Neural cell (in vitro differentiated cells): ENCODE measurements around the gene PRCC. TPM values are rescaled to one million over a fixed set of nuclear protein-coding genes. Genes with fewer than 3 reads are reported as not detected.

Experiments used
- H2AFZ ChIP-seq: fragments of 200-600, 300-800 bp; sonication (generic), shearing (Covaris generic); 2 replicates; pipeline ENCODE4 v1.6.0; 2014; ENCODE audit warnings: low read depth, mild to moderate bottlenecking, antibody characterized with exemption, low read length, moderate library complexity
- H3F3A ChIP-seq: fragments of 200-600 bp; shearing (Covaris generic); 2 replicates; pipeline ENCODE4 v1.6.1; 2016; ENCODE audit warnings: mild to moderate bottlenecking, moderate library complexity, mixed read lengths, antibody characterized with exemption, low read length; ENCODE audit not compliant: insufficient read depth, poor library complexity, severe bottlenecking
- H3K27ac ChIP-seq: fragments of 200-600, 300-800 bp; sonication (generic), shearing (Covaris generic); 2 replicates; pipeline ENCODE4 v1.5.1; 2014; ENCODE audit warnings: mild to moderate bottlenecking, low read length, moderate library complexity
- H3K27me3 ChIP-seq: fragments of 300-800, 200-600 bp; sonication (generic), shearing (Covaris generic); 2 replicates; pipeline ENCODE4 v1.6.0; 2014; ENCODE audit warnings: mild to moderate bottlenecking, low read depth, low read length, moderate library complexity; ENCODE audit not compliant: insufficient read depth
- H3K36me3 ChIP-seq: fragments of 300-800, 200-600 bp; sonication (generic), shearing (Covaris generic); 2 replicates; pipeline ENCODE4 v1.5.1; 2014; ENCODE audit warnings: mild to moderate bottlenecking, antibody characterized with exemption, low read length, moderate library complexity; ENCODE audit not compliant: insufficient read depth
- H3K4me2 ChIP-seq: fragments of 300-800, 200-600 bp; sonication (generic), shearing (Covaris generic); 2 replicates; pipeline ENCODE4 v1.6.0; 2014; ENCODE audit warnings: mild to moderate bottlenecking, low read length
- H3K4me3 ChIP-seq: fragments of 300-800, 200-600 bp; sonication (generic), shearing (Covaris generic); 2 replicates; pipeline ENCODE4 v1.5.1; 2014; ENCODE audit warnings: mild to moderate bottlenecking, low read length, moderate library complexity
- H3K79me2 ChIP-seq: fragments of 200-600 bp; shearing (Covaris generic); replicated peaks from 2 replicates; pipeline ENCODE4 v1.6.0; 2014; ENCODE audit warnings: mild to moderate bottlenecking, low read length, moderate library complexity; ENCODE audit not compliant: insufficient read depth
- H3K9ac ChIP-seq: fragments of 300-800, 200-600 bp; sonication (generic), shearing (Covaris generic); 2 replicates; pipeline ENCODE4 v1.6.1; 2016; ENCODE audit warnings: mild to moderate bottlenecking, low read length, mixed read lengths
- H3K9me2 ChIP-seq: fragments of 200-600 bp; shearing (Covaris generic); 2 replicates; pipeline ENCODE4 v1.6.1; 2016; ENCODE audit warnings: mild to moderate bottlenecking, low read length, mixed read lengths; ENCODE audit not compliant: insufficient read depth
- H3K9me3 ChIP-seq: fragments of 200-600, 300-800 bp; sonication (generic), shearing (Covaris generic); 2 replicates; pipeline ENCODE4 v1.6.1; 2016; ENCODE audit warnings: mild to moderate bottlenecking, mixed run types, low read length, moderate library complexity, mixed read lengths
- H4K20me1 ChIP-seq: fragments of 200-600 bp; shearing (Covaris generic); 2 replicates; pipeline ENCODE4 v1.6.1; 2016; ENCODE audit warnings: mild to moderate bottlenecking, mixed run types; ENCODE audit not compliant: insufficient read depth
- CTCF ChIP-seq: fragments of 450-650 bp; IDR thresholded peaks from 2 replicates; pipeline ENCODE4 v1.5.1; 2014; ENCODE audit warnings: antibody characterized with exemption, mild to moderate bottlenecking, moderate library complexity; ENCODE audit not compliant: poor library complexity, severe bottlenecking
- EP300 ChIP-seq: fragments of 450-650 bp; conservative IDR thresholded peaks from 2 replicates; pipeline ENCODE4 v1.6.1; 2014; ENCODE audit warnings: antibody characterized with exemption, mild to moderate bottlenecking, moderate library complexity; ENCODE audit not compliant: poor library complexity, severe bottlenecking
- EZH2 ChIP-seq: fragments of 200-600, 300-800 bp; shearing (Covaris generic), sonication (generic); IDR thresholded peaks from 2 replicates; pipeline ENCODE4 v1.6.1; 2014; ENCODE audit warnings: antibody characterized with exemption, low read length, borderline replicate concordance, mild to moderate bottlenecking; ENCODE audit not compliant: insufficient read depth, poor library complexity, severe bottlenecking
- MXI1 ChIP-seq: fragments of 450-650 bp; conservative IDR thresholded peaks from 2 replicates; pipeline ENCODE4 v1.6.1; 2014; ENCODE audit warnings: antibody characterized with exemption, mild to moderate bottlenecking; ENCODE audit not compliant: poor library complexity, severe bottlenecking
- POLR2AphosphoS5 ChIP-seq: IDR thresholded peaks from 2 replicates; pipeline ENCODE4 v1.6.1; 2012
- RAD21 ChIP-seq: fragments of 450-650 bp; conservative IDR thresholded peaks from 2 replicates; pipeline ENCODE4 v1.6.1; 2014; ENCODE audit warnings: antibody characterized with exemption, mild to moderate bottlenecking, moderate library complexity
- REST ChIP-seq: IDR thresholded peaks from 2 replicates; pipeline ENCODE4 v1.6.1; 2012; ENCODE audit warnings: borderline replicate concordance
- SMC3 ChIP-seq: fragments of 450-650 bp; conservative IDR thresholded peaks from 2 replicates; pipeline ENCODE4 v1.6.1; 2014; ENCODE audit warnings: antibody characterized with exemption, mild to moderate bottlenecking, moderate library complexity; ENCODE audit not compliant: poor library complexity
- TAF1 ChIP-seq: IDR thresholded peaks from 2 replicates; pipeline ENCODE4 v1.6.1; 2012; ENCODE audit warnings: low read depth
- polyA plus RNA-seq: library from polyadenylated mRNA; depleted of rRNA; stranded (reverse); fragments of >200 nt; gene quantifications from 2 replicates; pipeline ENCODE4 v1.2.3, GENCODE V29; 2014

PRCC gene
- polyA plus RNA-seq, 1 donor from 2014 or later, result 17.5 TPM

GRCh38 chr1:156786640-156787039 lies 19.3 kb downstream of the PRCC start:
- TF ChIP-seq TAF1, result no peak
- TF ChIP-seq MXI1, result no peak
- TF ChIP-seq EZH2, result no peak
- TF ChIP-seq POLR2AphosphoS5, result no peak
- no peak for TF ChIP-seq RAD21
- H3K9ac ChIP-seq, result no peak overlapping the region
- no peaks in the 10 kb centered on the region for H3F3A ChIP-seq
- H2AFZ ChIP-seq, result no peak overlapping the region
- peaks cover 8% of the 10 kb centered on the region for H3K36me3 ChIP-seq
- no peaks in the 10 kb centered on the region for H4K20me1 ChIP-seq
- H3K4me2 ChIP-seq, result no peak overlapping the region
- no peaks in the 10 kb centered on the region for H3K9me2 ChIP-seq
- no peak overlapping the region for H3K4me3 ChIP-seq
- no peak overlapping the region for H3K27ac ChIP-seq
- H3K27me3 ChIP-seq, result no peaks in the 10 kb centered on the region
- peaks cover 3% of the 10 kb centered on the region for H3K79me2 ChIP-seq
- H3K9me3 ChIP-seq, result no peaks in the 10 kb centered on the region

GRCh38 chr1:156788136-156788535 lies 20.8 kb downstream of the PRCC start:
- Histone ChIP-seq H4K20me1 (no peaks in the 10 kb centered on the region), H3K9me2 (no peaks in the 10 kb centered on the region), H3K9me3 (no peaks in the 10 kb centered on the region), H3K36me3 (peaks cover 8% of the 10 kb centered on the region), H3K4me3 (no peak overlapping the region), H3K79me2 (peaks cover 3% of the 10 kb centered on the region), H3K27ac (no peak overlapping the region), H3K4me2 (no peak overlapping the region), H3K9ac (no peak overlapping the region), H3K27me3 (no peaks in the 10 kb centered on the region), H3F3A (no peaks in the 10 kb centered on the region), H2AFZ (no peak overlapping the region)
- TF ChIP-seq SMC3 (no peak), EP300 (no peak), REST (no peak), EZH2 (no peak), TAF1 (no peak), MXI1 (no peak), RAD21 (no peak), POLR2AphosphoS5 (no peak), CTCF (no peak)
